Measurements from ENCODE around the gene CLEC7A.

DNA sequence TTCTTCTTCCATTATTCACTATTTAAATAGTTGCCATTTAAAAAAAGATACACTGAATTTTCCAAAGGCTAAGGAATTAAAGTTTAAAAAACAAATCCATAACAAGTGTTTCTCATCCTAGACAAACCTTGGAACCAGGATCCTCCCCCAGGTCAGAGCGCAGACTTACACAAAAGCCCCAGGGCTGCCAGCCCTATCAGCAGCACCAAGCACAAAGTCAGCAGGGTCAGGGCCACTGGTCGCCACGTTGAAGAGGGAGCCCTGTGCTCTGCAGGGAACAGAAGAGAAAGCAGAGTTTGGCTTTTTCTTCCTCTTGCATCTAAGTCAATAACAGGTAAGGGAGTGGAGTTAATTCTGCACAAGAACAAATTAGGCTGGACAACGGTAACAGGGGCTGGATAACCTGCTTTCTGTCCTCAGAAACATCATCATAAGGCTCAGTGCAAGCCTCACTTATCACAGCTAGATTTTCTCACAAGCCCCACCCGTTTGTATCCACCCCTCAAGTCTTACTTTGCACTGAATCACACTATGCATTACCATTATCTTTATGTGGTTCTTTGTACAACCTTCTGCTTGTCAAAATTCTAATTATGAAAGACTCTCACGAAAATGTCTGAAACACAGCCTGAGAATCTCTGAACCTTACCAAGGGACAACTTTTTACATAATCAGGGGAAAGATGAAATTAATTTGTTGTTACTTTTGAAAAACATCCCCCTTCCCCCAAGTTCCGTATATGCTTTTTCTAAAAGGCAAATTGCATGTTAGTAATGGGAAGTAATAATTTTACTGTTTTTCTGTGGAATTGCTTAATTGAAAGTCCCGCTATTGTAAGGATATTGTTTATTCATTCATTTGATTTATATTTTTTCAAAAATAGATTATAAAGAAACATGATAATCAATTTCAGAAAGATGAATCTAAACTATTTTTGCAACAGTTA, 40.8 kb downstream of the CLEC7A start:
- no peak for TF ChIP-seq CTCF (IDR thresholded peaks at IDR 0.05; ENCODE audit: insufficient read depth, low read depth, low read length)
- no peak for TF ChIP-seq EZH2 (IDR thresholded peaks at IDR 0.05; ENCODE audit: insufficient read depth, low read length)

Data from astrocyte (in vitro differentiated cells and primary cell).